ENCODE results near the gene SNAPC5. TPM values are rescaled to one million over a fixed set of nuclear protein-coding genes. Genes with fewer than 3 reads are reported as not detected.

Gene SNAPC5
- polyA plus RNA-seq, 1 donor (not counting 4 experiments of a cell fraction or from before 2014, with no cell fraction given): 16.1 TPM

- H3K36me3 ChIP-seq (ENCODE audit: control insufficient read depth in 2 of 2, extremely low read depth in 1 of 2, insufficient read depth in 2 of 2, low read length in 2 of 2): peaks cover 23 to 43% of the 10 kb centered on the region in 2 experiments
- no peak overlapping the region for H2AFZ ChIP-seq (ENCODE audit: control insufficient read depth, low read length)
- peaks cover 2% of the 10 kb centered on the region for H3K4me1 ChIP-seq (ENCODE audit: control insufficient read depth, extremely low read depth, insufficient read depth, low read length)
- H3K9me1 ChIP-seq (ENCODE audit: control insufficient read depth, extremely low read depth, insufficient read depth, low read length): no peaks in the 10 kb centered on the region
- H3K4me3 ChIP-seq (ENCODE audit: control insufficient read depth in 2 of 3, extremely low read depth in 1 of 3, insufficient read depth in 2 of 3, low read depth in 1 of 3, low read length in 3 of 3): no peak overlapping the region
- DNase-seq (ENCODE audit: low read depth, low spot score): no peak
- no peak overlapping the region for H3K9ac ChIP-seq (ENCODE audit: control insufficient read depth, extremely low read depth, insufficient read depth, low read length)
- H4K20me1 ChIP-seq (ENCODE audit: control insufficient read depth, extremely low read depth, insufficient read depth, low read length): no peaks in the 10 kb centered on the region
- dilution Hi-C loops (cut with MboI; ENCODE audit: extremely low pct_ligation_motif_present, low sequenced_read_pairs): no loop called here
- H3K4me2 ChIP-seq (ENCODE audit: control insufficient read depth, extremely low read depth, insufficient read depth, low read depth, low read length): no peak overlapping the region
- no peaks in the 10 kb centered on the region for H3K9me3 ChIP-seq (ENCODE audit: control insufficient read depth, low read depth, low read length)
- H3K79me2 ChIP-seq (ENCODE audit: control insufficient read depth, insufficient read depth, low read length): peaks cover 6% of the 10 kb centered on the region
- no peak overlapping the region for H3K27ac ChIP-seq (ENCODE audit: control insufficient read depth, insufficient read depth, low read length)
- no peaks in the 10 kb centered on the region for H3K27me3 ChIP-seq (ENCODE audit: control insufficient read depth, extremely low read depth, insufficient read depth, low read length)
- TF ChIP-seq, protein P1, sequence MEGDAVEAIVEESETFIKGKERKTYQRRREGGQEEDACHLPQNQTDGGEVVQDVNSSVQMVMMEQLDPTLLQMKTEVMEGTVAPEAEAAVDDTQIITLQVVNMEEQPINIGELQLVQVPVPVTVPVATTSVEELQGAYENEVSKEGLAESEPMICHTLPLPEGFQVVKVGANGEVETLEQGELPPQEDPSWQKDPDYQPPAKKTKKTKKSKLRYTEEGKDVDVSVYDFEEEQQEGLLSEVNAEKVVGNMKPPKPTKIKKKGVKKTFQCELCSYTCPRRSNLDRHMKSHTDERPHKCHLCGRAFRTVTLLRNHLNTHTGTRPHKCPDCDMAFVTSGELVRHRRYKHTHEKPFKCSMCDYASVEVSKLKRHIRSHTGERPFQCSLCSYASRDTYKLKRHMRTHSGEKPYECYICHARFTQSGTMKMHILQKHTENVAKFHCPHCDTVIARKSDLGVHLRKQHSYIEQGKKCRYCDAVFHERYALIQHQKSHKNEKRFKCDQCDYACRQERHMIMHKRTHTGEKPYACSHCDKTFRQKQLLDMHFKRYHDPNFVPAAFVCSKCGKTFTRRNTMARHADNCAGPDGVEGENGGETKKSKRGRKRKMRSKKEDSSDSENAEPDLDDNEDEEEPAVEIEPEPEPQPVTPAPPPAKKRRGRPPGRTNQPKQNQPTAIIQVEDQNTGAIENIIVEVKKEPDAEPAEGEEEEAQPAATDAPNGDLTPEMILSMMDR (optimal IDR thresholded peaks at IDR 0.05 in 1 of 3, IDR thresholded peaks at IDR 0.05 in 1 of 3, conservative IDR thresholded peaks at IDR 0.05 in 1 of 3; ENCODE audit: extremely low read depth in 1 of 3, insufficient read depth in 2 of 3, low read length in 3 of 3): no peak
- no peak for TF ChIP-seq EZH2 (IDR thresholded peaks at IDR 0.05; ENCODE audit: low read length)
- FAIRE-seq: no peak
Measured at GRCh38 chr15:66489179-66489791, 8.3 kb downstream of the SNAPC5 start.

DNA sequence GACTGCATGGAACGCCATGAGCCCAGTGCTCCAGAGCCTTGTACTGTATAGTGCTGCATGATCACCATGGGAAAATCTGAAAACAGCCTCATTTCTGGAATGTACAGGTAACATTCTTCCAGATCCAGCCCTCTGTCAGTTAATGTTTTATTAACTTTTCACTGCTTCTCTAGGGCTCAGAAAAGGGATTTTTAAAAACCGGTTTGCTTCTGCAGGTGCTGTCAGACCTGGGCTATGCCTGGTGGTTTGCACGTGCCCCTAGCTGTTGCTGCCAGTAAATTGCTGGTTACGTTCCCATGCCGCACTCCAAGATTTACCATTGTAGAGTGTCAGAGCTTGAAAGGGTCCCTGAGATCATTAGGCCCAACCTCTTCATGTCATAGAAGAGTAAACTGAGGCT, 9.0 kb downstream of the SNAPC5 start:
- TF ChIP-seq, protein P1 (optimal IDR thresholded peaks at IDR 0.05 in 1 of 3, IDR thresholded peaks at IDR 0.05 in 1 of 3, conservative IDR thresholded peaks at IDR 0.05 in 1 of 3; ENCODE audit: extremely low read depth in 1 of 3, insufficient read depth in 2 of 3, low read length in 3 of 3): no peak
- TF ChIP-seq EZH2 (IDR thresholded peaks at IDR 0.05; ENCODE audit: low read length): no peak
- Histone ChIP-seq H3K36me3 (ENCODE audit: control insufficient read depth in 2 of 2, extremely low read depth in 1 of 2, insufficient read depth in 2 of 2, low read length in 2 of 2) (peaks cover 23 to 41% of the 10 kb centered on the region in 2 experiments), H3K4me3 (ENCODE audit: control insufficient read depth in 2 of 3, extremely low read depth in 1 of 3, insufficient read depth in 2 of 3, low read depth in 1 of 3, low read length in 3 of 3) (no peak overlapping the region), H3K27me3 (ENCODE audit: control insufficient read depth, extremely low read depth, insufficient read depth, low read length) (no peaks in the 10 kb centered on the region), H4K20me1 (ENCODE audit: control insufficient read depth, extremely low read depth, insufficient read depth, low read length) (no peaks in the 10 kb centered on the region), H3K4me1 (ENCODE audit: control insufficient read depth, extremely low read depth, insufficient read depth, low read length) (peaks cover 2% of the 10 kb centered on the region), H3K9me1 (ENCODE audit: control insufficient read depth, extremely low read depth, insufficient read depth, low read length) (no peaks in the 10 kb centered on the region), H3K4me2 (ENCODE audit: control insufficient read depth, extremely low read depth, insufficient read depth, low read depth, low read length) (no peak overlapping the region), H3K79me2 (ENCODE audit: control insufficient read depth, insufficient read depth, low read length) (peaks cover 6% of the 10 kb centered on the region), H3K27ac (ENCODE audit: control insufficient read depth, insufficient read depth, low read length) (no peak overlapping the region), H3K9ac (ENCODE audit: control insufficient read depth, extremely low read depth, insufficient read depth, low read length) (no peak overlapping the region), H3K9me3 (ENCODE audit: control insufficient read depth, low read depth, low read length) (no peaks in the 10 kb centered on the region), H2AFZ (ENCODE audit: control insufficient read depth, low read length) (no peak overlapping the region)
- DNase-seq (ENCODE audit: low read depth, low spot score) (no peak), FAIRE-seq (no peak)
- dilution Hi-C loops (cut with MboI; ENCODE audit: extremely low pct_ligation_motif_present, low sequenced_read_pairs): no loop called here
